IMR-90 (cell line): Measurements from ENCODE around the gene HELZ. TPM values are rescaled to one million over a fixed set of nuclear protein-coding genes. Genes with fewer than 3 reads are reported as not detected.

ENCODE experiments used
- ATAC-seq: fragments of 200-7000 bp; cut with Tn5 transposase; 2 replicates; pipeline ENCODE4 v1.9.1; 2020; ENCODE audit warnings: low read depth, mild to moderate bottlenecking, moderate library complexity
- BruUV-seq: library from RNA; stranded (reverse); fragments of 400-500 nt; replicated peaks from 2 replicates; lab custom pipeline; 2021; lab: Mats Ljungman, UMichigan
- CTCF ChIA-PET: fragments of 300-600 bp; formaldehyde crosslinking; extraction: SDS; loops from one replicate; lab custom pipeline; 2021; ENCODE audit warnings: antibody characterized with exemption; lab: Yijun Ruan, JAX
- POLR2A ChIA-PET: fragments of 300-600 bp; sonication (Branson Sonifier 250); formaldehyde crosslinking; loops from one replicate; lab custom pipeline; 2022; ENCODE audit warnings: antibody characterized with exemption; ENCODE audit not compliant: unreplicated experiment; lab: Charles Lee
- DNase-seq: peaks from one replicate; pipeline ENCODE4 v3.0.0; 2013
- H2AFZ ChIP-seq: replicated peaks from 2 replicates; pipeline ENCODE3; 2013; ENCODE audit warnings: low read length, mild to moderate bottlenecking; ENCODE audit not compliant: poor library complexity
- H2AK5ac ChIP-seq: 2 replicates; pipeline ENCODE4 v1.6.1; 2013; ENCODE audit warnings: low read depth, low read length, inconsistent platforms
- H2AK9ac ChIP-seq: replicated peaks from 2 replicates; pipeline ENCODE3; 2013; ENCODE audit warnings: mild to moderate bottlenecking, low read depth, low read length, moderate library complexity; ENCODE audit not compliant: poor library complexity
- H2BK120ac ChIP-seq: 2 replicates; pipeline ENCODE4 v1.6.1; 2013; ENCODE audit warnings: low read depth, low read length, inconsistent platforms
- H2BK15ac ChIP-seq: 3 replicates; pipeline ENCODE4 v1.6.1; 2013; ENCODE audit warnings: low read depth, low read length, inconsistent platforms
- H2BK20ac ChIP-seq: 2 replicates; pipeline ENCODE4 v1.6.1; 2013; ENCODE audit warnings: low read depth, mild to moderate bottlenecking, inconsistent platforms, low read length, moderate library complexity
- H2BK5ac ChIP-seq: 2 replicates; pipeline ENCODE4 v1.6.1; 2013; ENCODE audit warnings: mild to moderate bottlenecking, low read depth, low read length, inconsistent platforms; ENCODE audit not compliant: poor library complexity, severe bottlenecking
- H3K14ac ChIP-seq: replicated peaks from 2 replicates; pipeline ENCODE4 v1.6.1; 2013; ENCODE audit warnings: low read depth, low read length, inconsistent platforms
- H3K18ac ChIP-seq: 2 replicates; pipeline ENCODE4 v1.6.1; 2013; ENCODE audit warnings: low read depth, low read length, control low read depth
- H3K23ac ChIP-seq: 2 replicates; pipeline ENCODE4 v1.6.1; 2013; ENCODE audit warnings: low read depth, low read length, inconsistent platforms
- H3K27ac ChIP-seq: 2 replicates; pipeline ENCODE4 v1.5.1; 2013; ENCODE audit warnings: mild to moderate bottlenecking, control low read depth, low read length; ENCODE audit not compliant: insufficient read depth
- H3K27me3 ChIP-seq: 2 replicates; pipeline ENCODE4 v1.6.1; 2013; ENCODE audit warnings: low read length; ENCODE audit not compliant: control insufficient read depth, insufficient read depth
- H3K36me3 ChIP-seq: 2 replicates; pipeline ENCODE4 v1.6.1; 2013; ENCODE audit warnings: low read length, mixed read lengths; ENCODE audit not compliant: control insufficient read depth, insufficient read depth
- H3K4ac ChIP-seq: 2 replicates; pipeline ENCODE4 v1.6.1; 2013; ENCODE audit warnings: low read depth, low read length, inconsistent platforms
- H3K4me1 ChIP-seq: 2 replicates; pipeline ENCODE4 v1.6.1; 2013; ENCODE audit warnings: low read length, mixed read lengths; ENCODE audit not compliant: control insufficient read depth, insufficient read depth
- H3K4me2 ChIP-seq: 2 replicates; pipeline ENCODE4 v1.6.1; 2013; ENCODE audit warnings: low read depth, mild to moderate bottlenecking, control low read depth, low read length, moderate library complexity
- H3K4me3 ChIP-seq: 2 replicates; pipeline ENCODE4 v1.5.1; 2013; ENCODE audit warnings: low read depth, mild to moderate bottlenecking, control low read depth, low read length, moderate library complexity; ENCODE audit not compliant: insufficient read depth
- H3K56ac ChIP-seq: 2 replicates; pipeline ENCODE4 v1.6.1; 2013; ENCODE audit warnings: low read length, inconsistent platforms; ENCODE audit not compliant: insufficient read depth; ENCODE audit errors: extremely low read depth
- H3K79me1 ChIP-seq, 2 experiments: 2 replicates each; pipeline ENCODE4 v1.6.1; 2013; ENCODE audit warnings: low read length in 2 of 2, inconsistent platforms in 1 of 2, low read depth in 1 of 2
- H3K9ac ChIP-seq: 2 replicates; pipeline ENCODE4 v1.6.1; 2013; ENCODE audit warnings: low read depth, low read length, control low read depth
- H3K9me1 ChIP-seq: 2 replicates; pipeline ENCODE4 v1.6.1; 2013; ENCODE audit warnings: low read length, inconsistent platforms; ENCODE audit not compliant: insufficient read depth
- H3K9me3 ChIP-seq: 2 replicates; pipeline ENCODE4 v1.6.1; 2013; ENCODE audit warnings: low read length; ENCODE audit not compliant: control insufficient read depth, insufficient read depth
- H4K20me1 ChIP-seq: 2 replicates; pipeline ENCODE4 v1.6.1; 2013; ENCODE audit warnings: low read length, inconsistent platforms; ENCODE audit not compliant: insufficient read depth
- H4K5ac ChIP-seq: 2 replicates; pipeline ENCODE4 v1.6.1; 2013; ENCODE audit warnings: mild to moderate bottlenecking, low read depth, low read length, control low read depth
- H4K8ac ChIP-seq, 2 experiments: 2 replicates each; pipeline ENCODE4 v1.6.1; 2013; ENCODE audit warnings: low read depth in 2 of 2, low read length in 2 of 2, control low read depth in 1 of 2, inconsistent platforms in 1 of 2
- H4K91ac ChIP-seq: 2 replicates; pipeline ENCODE4 v1.6.1; 2013; ENCODE audit warnings: low read depth, low read length, inconsistent platforms; ENCODE audit not compliant: insufficient read depth
- BHLHE40 ChIP-seq: fragments of 150-350 bp; IDR thresholded peaks from 2 replicates; pipeline ENCODE4 v1.6.1; 2016; ENCODE audit warnings: mild to moderate bottlenecking, low read depth, low read length
- CTCF ChIP-seq: conservative IDR thresholded peaks from 2 replicates; pipeline ENCODE4 v1.5.1; 2012; ENCODE audit warnings: mild to moderate bottlenecking, low read depth, low read length, improper control_type of control experiment
- MAFK ChIP-seq: IDR thresholded peaks from 2 replicates; pipeline ENCODE4 v1.6.1; 2012; ENCODE audit warnings: low read depth, low read length, improper control_type of control experiment
- MAZ ChIP-seq: IDR thresholded peaks from 2 replicates; pipeline ENCODE4 v1.6.1; 2012; ENCODE audit warnings: low read depth, mild to moderate bottlenecking, low read length, improper control_type of control experiment, moderate library complexity, borderline replicate concordance
- MXI1 ChIP-seq: IDR thresholded peaks from 2 replicates; pipeline ENCODE4 v1.6.1; 2012; ENCODE audit warnings: low read depth, mild to moderate bottlenecking, low read length, moderate library complexity, borderline replicate concordance
- NFE2L2 ChIP-seq: fragments of 150-350 bp; IDR thresholded peaks from 2 replicates; pipeline ENCODE4 v1.6.1; 2016; ENCODE audit warnings: low read depth, mild to moderate bottlenecking, low read length
- POLR2A ChIP-seq: IDR thresholded peaks from 2 replicates; pipeline ENCODE4 v1.6.1; 2012; ENCODE audit warnings: mild to moderate bottlenecking, low read depth, low read length
- RAD21 ChIP-seq: IDR thresholded peaks from 2 replicates; pipeline ENCODE4 v1.6.1; 2012; ENCODE audit warnings: low read length, improper control_type of control experiment
- RCOR1 ChIP-seq: IDR thresholded peaks from 2 replicates; pipeline ENCODE4 v1.6.1; 2012; ENCODE audit warnings: mild to moderate bottlenecking, low read length, improper control_type of control experiment; ENCODE audit not compliant: insufficient replicate concordance
- RFX5 ChIP-seq: IDR thresholded peaks from 2 replicates; pipeline ENCODE4 v1.8.0; 2012; ENCODE audit warnings: low read depth, mild to moderate bottlenecking, low read length, moderate library complexity
- SMC3 ChIP-seq: fragments of 150-350 bp; IDR thresholded peaks from 2 replicates; pipeline ENCODE4 v1.6.1; 2016; ENCODE audit warnings: low read depth, mild to moderate bottlenecking, antibody characterized with exemption, low read length, moderate library complexity
- USF2 ChIP-seq: fragments of 150-350 bp; IDR thresholded peaks from 2 replicates; pipeline ENCODE4 v1.6.1; 2017; ENCODE audit warnings: mild to moderate bottlenecking, antibody characterized with exemption, low read length, low read depth
- WGBS, 2 experiments: methylation state at CpG; one replicate each; pipeline versions ENCODE4 v1.1.5 to v1.1.7; 2013; ENCODE audit warnings: missing lambda C conversion rate in 2 of 2; ENCODE audit not compliant: insufficient read length in 1 of 2; ENCODE audit errors: extremely low coverage in 2 of 2; 5-methylcytosine and 5-hydroxymethylcytosine counted together
- dilution Hi-C: fragments of 300-500 bp; cut with HindIII; formaldehyde crosslinking; loops from one replicate; pipeline ENCODE4 v1.14.3; 2018; ENCODE audit warnings: low sequenced_read_pairs; ENCODE audit not compliant: unreplicated experiment
- in situ Hi-C: fragments of 300-500 bp; cut with MboI; formaldehyde crosslinking; loops from 3 replicates; pipeline ENCODE4 v1.14.3; 2019; ENCODE audit warnings: low sequenced_read_pairs, inconsistent platforms, mixed read lengths
- intact Hi-C: fragments of 100-400 bp; cut with micrococcal nuclease; formaldehyde crosslinking; loops from 2 replicates; pipeline ENCODE4 v1.10.0; 2022
- polyA plus RNA-seq, 3 experiments: library from polyadenylated mRNA; depleted of rRNA; stranded (reverse); fragments of >200 nt; gene quantifications; 2 replicates each; pipeline ENCODE4 v1.2.3, GENCODE V29; 2012; ENCODE audit warnings: low replicate concordance in 1 of 3
- total RNA-seq: library from RNA; depleted of rRNA; stranded (reverse); fragments of >200 nt; gene quantifications from 2 replicates; pipeline ENCODE4 v1.2.3, GENCODE V29; 2012

HELZ gene
- total and polyA plus RNA-seq, 2 of the 4 experiments (the other 2 are of a cell fraction), result 8.0 to 60.6 TPM

GRCh38 chr17:67024736-67025135 is 220.3 kb downstream of the HELZ start:
- H2AK9ac ChIP-seq, result no peak overlapping the region
- H3K9me3 ChIP-seq, result no peaks in the 10 kb centered on the region
- TF ChIP-seq RAD21 (no peak), RCOR1 (no peak), CTCF (no peak), MAFK (no peak), MAZ (no peak), BHLHE40 (no peak), SMC3 (no peak), NFE2L2 (no peak), MXI1 (no peak), RFX5 (no peak), USF2 (no peak), POLR2A (no peak)
- no peak overlapping the region for H2BK5ac ChIP-seq
- no peaks in the 10 kb centered on the region for H3K79me1 ChIP-seq
- no peak overlapping the region for H3K4me3 ChIP-seq
- intact Hi-C loops, result no loop called here
- no peak overlapping the region for H2BK120ac ChIP-seq
- no peak overlapping the region for H4K5ac ChIP-seq
- BruUV-seq, result no TSS peak
- H4K20me1 ChIP-seq, result no peaks in the 10 kb centered on the region
- H3K4ac ChIP-seq, result no peak overlapping the region
- no peak overlapping the region for H3K18ac ChIP-seq
- in situ Hi-C loops, result no loop called here
- H2BK20ac ChIP-seq, result no peak overlapping the region
- H3K27me3 ChIP-seq, result peaks cover 19% of the 10 kb centered on the region; the same call in 1 of the 2 replicates
- H3K4me2 ChIP-seq, result no peak overlapping the region
- no peak overlapping the region for H2BK15ac ChIP-seq
- H2AK5ac ChIP-seq, result no peak overlapping the region
- ChIA-PET POLR2A (no interaction called here), CTCF (no interaction called here)
- no peak overlapping the region for H3K27ac ChIP-seq
- H3K9ac ChIP-seq, result no peak overlapping the region
- no peak overlapping the region for H4K91ac ChIP-seq
- no peak for ATAC-seq
- H3K14ac ChIP-seq, result no peak overlapping the region
- H3K56ac ChIP-seq, result no peak overlapping the region
- H2AFZ ChIP-seq, result no peak overlapping the region
- WGBS, 2 experiments, result 89% methylated on average over 12 of the region's 17 CpGs; no CpG with 5 or more reads in 1 of the 2 experiments
- dilution Hi-C loops, result no loop called here
- no peaks in the 10 kb centered on the region for H3K36me3 ChIP-seq
- no peaks in the 10 kb centered on the region for H3K4me1 ChIP-seq
- no peak overlapping the region for H3K23ac ChIP-seq
- no peak overlapping the region for H4K8ac ChIP-seq
- H3K9me1 ChIP-seq, result peaks cover 8% of the 10 kb centered on the region; the same call in 1 of the 2 replicates
- DNase-seq, result no peak
